ENCODE data around the gene FBXO31. TPM values are rescaled to one million over a fixed set of nuclear protein-coding genes. Genes with fewer than 3 reads are reported as not detected.

Gene FBXO31
- total and polyA plus RNA-seq, 9 of the 15 experiments (the other 6 are each of a cell fraction or from before 2014, with no cell fraction given), result 0.18 to 33.3 (median 10.9) TPM

DNA sequence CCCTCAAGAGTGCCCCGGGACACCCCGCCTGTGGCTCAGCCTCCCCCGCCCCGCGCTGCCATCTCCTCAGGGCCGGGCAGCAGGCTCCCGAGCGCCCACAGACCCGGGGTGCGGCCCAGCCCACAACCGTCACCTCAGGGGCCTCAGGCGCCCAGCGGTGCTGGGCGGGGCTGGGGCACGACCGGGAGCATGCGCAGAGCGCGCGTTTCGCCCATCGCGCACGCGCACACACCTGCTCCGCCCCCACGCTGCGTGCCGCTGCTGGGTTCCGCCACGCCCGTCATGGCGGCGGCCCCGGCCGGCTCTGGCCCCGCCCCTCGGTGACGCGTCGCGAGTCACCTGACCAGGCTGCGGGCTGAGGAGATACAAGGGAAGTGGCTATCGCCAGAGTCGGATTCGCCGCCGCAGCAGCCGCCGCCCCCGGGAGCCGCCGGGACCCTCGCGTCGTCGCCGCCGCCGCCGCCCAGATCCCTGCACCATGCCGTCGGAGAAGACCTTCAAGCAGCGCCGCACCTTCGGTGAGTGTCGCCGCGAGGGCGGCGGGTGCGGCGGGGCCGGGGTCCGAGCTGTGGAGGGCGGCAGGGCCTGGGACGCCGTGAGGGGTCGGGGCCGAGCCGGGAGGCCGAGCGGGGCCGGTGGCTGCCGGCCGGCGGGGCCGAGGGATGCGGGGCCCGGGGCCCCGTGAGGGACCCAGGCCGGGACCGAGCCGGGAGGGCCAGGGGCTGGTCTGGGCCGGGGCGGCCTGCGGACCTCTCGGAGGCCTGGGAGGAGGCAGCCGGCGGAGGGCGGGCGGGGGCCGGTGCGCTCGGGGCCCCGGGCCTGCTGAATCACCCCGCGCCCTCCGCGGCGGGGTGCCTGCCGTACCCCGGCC, 8.6 kb upstream of the FBXO31 start, which contains the start of gene MAP1LC3B (continued):
- TF ChIP-seq RNF219 (CRISPR knock-in tag; IDR thresholded peaks at IDR 0.05) (no peak), ZC3H4 (CRISPR knock-in tag; IDR thresholded peaks at IDR 0.05; ENCODE audit: borderline replicate concordance) (no peak; the same call in 1 of the 2 replicates), CCNT2 (IDR thresholded peaks at IDR 0.05; ENCODE audit: borderline replicate concordance, extremely low read depth, insufficient read length, low read depth, low read length) (peak; percentile 83), UBTF (IDR thresholded peaks at IDR 0.05; ENCODE audit: borderline replicate concordance in 1 of 2, low read depth in 2 of 2, low read length in 2 of 2) (0 out of 4 replicates have a peak, but pooled peaks of 1 of the 2 experiments have one; percentile 51), ZNF766 (CRISPR knock-in tag; conservative IDR thresholded peaks at IDR 0.05) (peak; percentile 77), PML (IDR thresholded peaks at IDR 0.05; ENCODE audit: low read length) (peak; percentile 57; the same call in 1 of the 2 replicates), ARID3B (CRISPR knock-in tag; IDR thresholded peaks at IDR 0.05; ENCODE audit: borderline replicate concordance) (no peak), ZNF408 (CRISPR knock-in tag; IDR thresholded peaks at IDR 0.05; ENCODE audit: low read depth) (no peak), ZNF449 (CRISPR knock-in tag; IDR thresholded peaks at IDR 0.05) (no peak), NR2C1 (IDR thresholded peaks at IDR 0.05) (peak; percentile 48; the same call in 1 of the 2 replicates), NR2C1 (tag; IDR thresholded peaks at IDR 0.05) (peak; percentile 54), MYNN (IDR thresholded peaks at IDR 0.05) (no peak; the same call in 1 of the 2 replicates), MYNN (CRISPR knock-in tag; IDR thresholded peaks at IDR 0.05) (no peak), TRIM28 (IDR thresholded peaks at IDR 0.05) (no peak), ZNF583 (CRISPR knock-in tag; IDR thresholded peaks at IDR 0.05) (peak; percentile 1; the same call in 1 of the 2 replicates), POU5F1 (IDR thresholded peaks at IDR 0.05; ENCODE audit: borderline replicate concordance, low read depth, low read length, partially characterized antibody) (peak; percentile 89), FOXJ2 (tag; IDR thresholded peaks at IDR 0.05) (peak; percentile 83)
- TF ChIP-seq, protein P1, sequence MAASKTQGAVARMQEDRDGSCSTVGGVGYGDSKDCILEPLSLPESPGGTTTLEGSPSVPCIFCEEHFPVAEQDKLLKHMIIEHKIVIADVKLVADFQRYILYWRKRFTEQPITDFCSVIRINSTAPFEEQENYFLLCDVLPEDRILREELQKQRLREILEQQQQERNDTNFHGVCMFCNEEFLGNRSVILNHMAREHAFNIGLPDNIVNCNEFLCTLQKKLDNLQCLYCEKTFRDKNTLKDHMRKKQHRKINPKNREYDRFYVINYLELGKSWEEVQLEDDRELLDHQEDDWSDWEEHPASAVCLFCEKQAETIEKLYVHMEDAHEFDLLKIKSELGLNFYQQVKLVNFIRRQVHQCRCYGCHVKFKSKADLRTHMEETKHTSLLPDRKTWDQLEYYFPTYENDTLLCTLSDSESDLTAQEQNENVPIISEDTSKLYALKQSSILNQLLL (CRISPR knock-in tag; IDR thresholded peaks at IDR 0.05; ENCODE audit: borderline replicate concordance), result no peak

All from K562 (cell line).